Fibroblast of skin of scalp (primary cell): ENCODE measurements around the gene SESN3.

Experiments used
- DNase-seq: peaks from one replicate; pipeline ENCODE4 v3.0.0-alpha.2; 2013

Gene SESN3

DNA sequence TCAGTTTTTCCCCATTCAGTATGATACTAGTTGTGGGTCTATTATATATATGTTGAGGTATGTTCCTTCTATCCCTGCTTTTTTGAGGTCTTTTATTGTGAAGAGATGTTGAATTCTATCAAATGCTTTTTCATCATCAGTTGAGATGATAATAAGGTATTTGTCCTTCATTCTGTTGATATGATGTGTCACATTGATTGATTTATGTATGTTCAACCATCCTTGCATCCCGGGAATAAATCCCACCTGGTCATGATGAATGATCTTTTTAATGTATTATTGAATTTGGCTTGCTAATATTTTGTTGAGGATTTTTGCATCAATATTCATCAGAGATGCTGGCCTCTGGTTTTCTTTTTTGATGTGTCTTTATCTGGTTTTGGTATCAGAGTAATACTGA is 115.4 kb downstream of the SESN3 start:
- DNase-seq = no peak
